Stimulated activated CD4-positive, alpha-beta T cell treated with anti-CD3 and anti-CD28 coated beads, Interleukin-15, amount 100 ng/mL, for 48 hours (primary cell): ENCODE data around the gene EPS8L1.

Experiments used
- DNase-seq, 2 donors: peaks; one replicate each; pipeline ENCODE4 v3.0.0-alpha.2; 2020; ENCODE audit warnings: low read depth in 2 of 2

Gene EPS8L1

DNA sequence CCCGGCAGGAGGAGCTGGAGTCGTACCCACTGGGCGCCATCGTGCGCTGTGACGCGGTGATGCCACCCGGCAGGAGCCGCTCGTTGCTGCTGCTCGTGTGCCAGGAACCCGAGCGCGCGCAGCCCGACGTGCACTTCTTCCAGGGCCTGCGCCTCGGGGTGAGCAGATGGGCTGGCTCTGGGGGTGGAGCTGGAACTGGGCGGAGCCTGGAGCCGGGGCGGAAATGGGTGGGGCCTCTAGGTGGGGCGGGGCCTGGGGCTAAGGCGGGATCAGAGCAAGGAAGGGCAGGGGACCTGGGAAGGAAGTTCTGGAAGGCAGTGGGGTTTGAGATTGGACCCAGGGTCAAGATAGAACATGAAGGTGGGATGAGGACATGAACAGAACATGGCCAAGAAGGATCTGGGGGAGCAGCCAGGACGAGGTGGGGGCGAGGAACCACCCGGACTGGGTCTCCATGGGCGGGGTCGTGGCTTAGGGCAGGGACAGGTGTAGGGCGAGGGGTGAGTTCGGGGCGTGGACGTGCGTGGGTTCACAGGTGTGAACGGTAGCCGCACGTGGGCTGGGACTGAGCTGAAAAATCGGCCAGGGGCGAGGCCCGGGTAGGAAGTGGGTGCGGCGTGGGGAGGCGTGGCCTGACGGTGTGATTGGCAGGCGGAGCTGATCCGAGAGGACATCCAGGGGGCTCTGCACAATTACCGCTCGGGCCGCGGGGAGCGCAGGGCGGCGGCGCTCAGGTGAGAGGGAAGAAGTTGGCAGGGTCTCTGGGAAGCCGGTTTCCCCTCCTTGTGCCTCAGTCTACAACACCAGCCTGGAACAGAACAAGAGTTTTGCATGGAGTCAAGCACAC is 4.7 kb downstream of the EPS8L1 start:
- peak; percentile 63 to 68 for DNase-seq

DNA sequence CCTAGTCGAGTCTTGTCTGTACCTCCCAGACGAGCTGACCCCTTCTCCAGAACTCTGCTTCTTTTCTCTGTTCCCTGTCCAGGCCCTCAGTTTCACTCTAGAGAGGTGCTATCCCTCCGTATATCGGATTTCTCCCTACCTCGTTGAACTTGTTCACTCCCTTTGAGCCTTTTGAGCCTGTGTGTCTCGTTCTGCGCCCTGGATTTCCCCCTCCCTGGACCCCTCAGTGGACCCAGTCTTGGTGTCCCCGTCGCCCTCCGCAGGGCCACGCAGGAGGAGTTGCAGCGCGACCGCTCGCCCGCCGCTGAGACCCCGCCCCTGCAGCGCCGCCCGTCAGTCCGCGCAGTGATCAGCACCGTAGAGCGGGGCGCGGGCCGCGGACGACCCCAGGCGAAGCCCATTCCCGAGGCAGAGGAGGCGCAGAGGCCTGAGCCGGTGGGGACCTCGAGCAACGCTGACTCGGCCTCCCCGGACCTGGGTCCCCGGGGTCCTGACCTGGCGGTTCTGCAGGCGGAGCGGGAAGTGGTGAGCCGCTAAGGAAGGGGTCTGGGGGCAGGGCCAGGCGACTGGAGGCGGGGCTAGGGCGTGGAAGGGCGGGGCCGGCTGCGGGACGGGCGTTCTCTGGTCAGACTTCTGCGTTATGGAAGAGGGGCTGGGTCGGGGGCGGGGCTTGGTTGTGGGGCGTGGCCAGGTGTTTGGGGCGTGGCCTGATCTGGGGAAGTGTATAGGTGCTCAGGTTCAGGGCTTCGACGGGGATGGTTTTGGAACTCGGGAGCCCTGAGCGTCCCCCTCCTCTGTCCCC is 5.5 kb downstream of the EPS8L1 start:
- DNase-seq = peak; percentile 81 to 89

DNA sequence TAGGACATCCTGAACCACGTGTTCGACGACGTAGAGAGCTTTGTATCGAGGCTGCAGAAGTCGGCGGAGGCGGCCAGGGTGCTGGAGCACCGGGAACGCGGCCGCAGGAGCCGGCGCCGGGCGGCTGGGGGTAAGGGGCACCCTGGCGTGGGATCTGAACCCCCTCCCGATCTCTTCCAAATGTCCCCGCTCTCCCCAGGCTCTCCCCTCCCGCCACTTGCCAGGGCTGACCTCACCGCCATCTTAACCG is 6.0 kb downstream of the EPS8L1 start:
- no peak for DNase-seq

DNA sequence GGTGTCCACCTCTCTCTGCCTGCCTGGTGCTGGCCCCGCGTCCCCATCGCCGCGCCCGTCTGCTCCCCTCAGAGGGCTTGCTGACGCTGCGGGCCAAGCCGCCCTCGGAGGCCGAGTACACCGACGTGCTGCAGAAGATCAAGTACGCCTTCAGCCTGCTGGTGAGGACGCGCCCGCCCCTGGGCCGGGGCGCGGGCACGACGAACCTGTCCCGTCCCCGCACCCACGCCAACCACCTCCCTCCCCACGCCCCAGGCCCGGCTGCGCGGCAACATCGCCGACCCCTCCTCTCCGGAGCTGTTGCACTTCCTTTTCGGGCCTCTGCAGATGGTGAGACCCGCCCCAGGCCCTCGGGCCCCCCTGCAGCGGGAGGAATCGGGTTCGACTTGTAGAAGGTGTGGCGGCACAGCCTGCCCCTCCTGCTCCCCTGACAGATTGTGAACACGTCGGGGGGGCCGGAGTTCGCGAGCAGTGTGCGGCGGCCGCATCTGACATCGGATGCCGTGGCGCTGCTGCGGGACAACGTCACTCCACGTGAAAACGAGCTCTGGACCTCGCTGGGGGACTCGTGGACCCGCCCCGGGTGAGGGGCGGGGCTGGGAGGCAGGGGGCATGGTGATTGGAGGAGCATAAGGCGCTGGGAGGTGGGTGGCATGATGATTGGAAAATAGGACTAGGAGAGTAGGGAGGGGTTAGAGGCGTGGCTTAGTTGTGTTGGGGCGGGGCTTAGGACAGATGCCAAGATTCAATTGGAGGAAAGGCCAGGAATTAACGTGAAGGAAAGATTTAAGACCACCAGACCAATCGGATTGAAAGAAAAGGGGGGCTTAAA is 6.6 kb downstream of the EPS8L1 start:
- peak; percentile 47 to 51 for DNase-seq

DNA sequence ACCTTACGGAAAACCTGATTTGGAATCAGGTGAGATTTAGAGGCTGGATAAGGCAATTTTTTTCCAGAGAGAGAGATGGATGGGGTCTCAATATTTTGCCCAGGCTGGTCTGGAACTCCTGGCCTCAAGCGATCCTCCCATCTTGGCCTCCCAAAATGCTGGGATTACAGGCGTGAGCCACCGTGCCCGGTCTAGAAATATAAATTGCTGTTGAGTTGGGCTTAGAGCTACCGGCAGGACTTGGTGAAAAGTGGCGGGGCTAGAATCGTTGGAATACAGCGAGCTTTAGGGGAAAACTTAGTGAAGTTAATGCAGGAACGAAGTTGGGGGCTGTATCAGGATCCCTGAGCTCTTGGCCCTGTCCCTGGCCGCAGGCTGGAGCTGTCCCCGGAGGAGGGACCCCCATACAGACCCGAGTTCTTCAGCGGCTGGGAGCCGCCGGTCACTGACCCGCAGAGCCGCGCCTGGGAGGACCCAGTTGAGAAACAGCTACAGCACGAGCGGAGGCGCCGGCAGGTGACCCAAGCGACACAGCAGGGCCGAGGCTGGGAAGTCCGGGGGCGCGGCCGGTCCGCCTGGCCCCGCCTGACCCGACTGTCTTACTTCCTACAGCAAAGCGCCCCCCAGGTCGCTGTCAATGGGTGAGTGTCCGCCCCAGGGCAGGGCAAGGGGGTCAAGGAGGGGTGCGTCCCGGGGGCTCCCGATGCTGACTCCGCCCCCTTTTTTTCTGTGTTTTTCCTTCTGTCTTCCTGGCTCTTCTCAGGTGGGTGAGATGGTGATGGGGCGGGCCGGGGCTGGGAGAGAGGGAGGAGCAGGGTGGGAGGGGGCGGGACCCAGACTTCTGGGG is 7.6 kb downstream of the EPS8L1 start:
- no peak for DNase-seq

DNA sequence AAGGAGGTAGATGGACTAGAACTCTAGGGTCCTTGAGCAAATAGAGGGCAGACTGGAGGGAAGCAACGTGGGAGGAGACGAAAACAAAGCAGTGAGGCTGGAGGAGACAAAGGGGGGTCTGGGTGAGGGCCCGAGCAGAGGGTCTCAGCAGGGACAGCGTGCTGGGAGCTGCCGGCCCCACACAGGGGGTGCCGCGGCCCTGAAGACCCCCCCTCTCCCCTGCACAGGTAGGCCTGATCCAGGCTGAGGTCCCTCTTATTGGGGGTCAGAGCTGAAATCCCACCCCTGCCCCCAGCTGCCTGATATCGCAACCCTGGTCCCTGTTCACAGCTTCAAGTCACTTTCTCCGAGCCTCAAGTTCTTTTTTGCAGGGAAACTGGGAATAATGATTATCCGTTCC is 8.7 kb downstream of the EPS8L1 start:
- no peak for DNase-seq

DNA sequence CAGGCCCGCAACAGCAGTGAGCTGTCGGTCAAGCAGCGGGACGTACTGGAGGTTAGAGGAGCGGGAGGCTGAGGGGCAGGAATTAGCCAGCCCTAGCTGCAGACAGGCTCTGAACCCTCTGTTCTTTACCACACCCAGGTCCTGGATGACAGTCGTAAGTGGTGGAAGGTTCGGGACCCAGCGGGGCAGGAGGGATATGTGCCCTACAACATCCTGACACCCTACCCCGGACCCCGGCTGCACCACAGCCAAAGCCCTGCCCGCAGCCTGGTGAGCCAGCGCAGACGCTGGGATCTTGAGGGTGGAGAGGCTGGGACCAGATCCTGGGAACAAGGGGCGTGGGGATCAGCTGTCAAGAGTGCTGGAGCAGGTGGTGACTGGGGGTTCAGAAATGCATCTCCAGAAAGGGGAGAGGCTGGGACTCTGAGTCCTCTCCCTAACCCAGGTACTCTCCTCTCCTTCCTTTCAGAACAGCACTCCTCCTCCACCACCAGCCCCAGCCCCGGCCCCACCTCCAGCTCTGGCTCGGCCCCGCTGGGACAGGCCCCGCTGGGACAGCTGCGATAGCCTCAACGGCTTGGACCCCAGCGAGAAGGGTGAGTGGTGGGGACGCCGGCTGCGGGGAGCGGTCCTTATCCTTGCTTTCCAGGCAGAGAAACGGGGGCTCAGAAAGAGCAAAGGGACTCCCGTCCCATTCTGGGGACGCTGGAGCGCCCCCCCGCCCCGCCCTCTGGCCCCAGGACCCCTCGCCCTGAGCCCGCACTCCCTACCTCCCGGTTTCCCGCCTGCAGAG is 10.4 kb downstream of the EPS8L1 start:
- no peak for DNase-seq

DNA sequence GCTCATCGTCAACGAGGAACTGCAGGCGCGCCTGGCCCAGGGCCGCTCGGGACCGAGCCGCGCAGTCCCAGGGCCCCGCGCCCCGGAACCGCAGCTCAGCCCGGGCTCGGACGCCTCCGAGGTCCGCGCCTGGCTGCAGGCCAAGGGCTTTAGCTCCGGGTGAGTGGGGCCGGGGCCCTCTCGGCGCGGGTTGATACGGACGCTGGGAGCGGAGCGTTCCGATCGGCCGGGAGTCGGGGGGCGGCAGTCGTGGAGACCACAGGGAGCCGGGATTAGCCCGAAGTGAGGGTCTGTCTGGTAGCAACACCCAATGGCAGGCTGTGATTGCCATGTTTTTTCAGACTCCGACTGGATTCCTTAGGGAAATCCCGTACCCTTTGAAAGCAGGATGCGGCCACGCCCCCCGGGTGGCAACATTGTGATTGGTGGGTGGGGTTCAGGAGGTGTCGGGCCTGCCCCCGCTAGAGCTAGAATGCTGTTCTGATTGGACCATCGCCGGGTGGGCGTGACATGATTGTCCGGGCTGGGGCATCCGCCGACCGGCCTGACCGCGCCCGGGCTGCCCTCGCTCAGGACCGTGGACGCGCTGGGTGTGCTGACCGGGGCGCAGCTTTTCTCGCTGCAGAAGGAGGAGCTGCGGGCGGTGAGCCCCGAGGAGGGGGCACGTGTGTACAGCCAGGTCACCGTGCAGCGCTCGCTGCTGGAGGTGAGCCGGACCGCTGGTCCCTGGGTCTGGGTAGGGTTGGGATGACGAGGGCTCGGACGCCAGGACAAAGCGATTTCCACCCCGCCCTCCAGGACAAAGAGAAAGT is 11.3 kb downstream of the EPS8L1 start:
- DNase-seq = no peak

DNA sequence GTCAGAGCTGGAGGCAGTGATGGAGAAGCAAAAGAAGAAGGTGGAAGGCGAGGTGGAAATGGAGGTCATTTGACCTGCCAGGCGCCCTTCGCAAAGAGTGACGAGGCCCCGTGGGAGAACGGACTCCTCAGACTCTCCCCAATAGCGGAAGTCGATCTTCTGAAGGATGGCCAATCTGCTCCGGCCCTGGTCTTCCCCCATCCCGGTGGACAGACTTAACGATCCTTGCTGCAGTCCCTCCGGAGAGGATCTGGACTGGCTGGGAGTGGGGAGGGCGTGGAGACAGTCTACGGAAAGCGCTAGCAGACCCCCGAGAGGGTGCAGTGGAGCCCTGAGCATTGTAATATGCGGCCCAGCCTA is 11.9 kb downstream of the EPS8L1 start:
- DNase-seq = no peak

DNA sequence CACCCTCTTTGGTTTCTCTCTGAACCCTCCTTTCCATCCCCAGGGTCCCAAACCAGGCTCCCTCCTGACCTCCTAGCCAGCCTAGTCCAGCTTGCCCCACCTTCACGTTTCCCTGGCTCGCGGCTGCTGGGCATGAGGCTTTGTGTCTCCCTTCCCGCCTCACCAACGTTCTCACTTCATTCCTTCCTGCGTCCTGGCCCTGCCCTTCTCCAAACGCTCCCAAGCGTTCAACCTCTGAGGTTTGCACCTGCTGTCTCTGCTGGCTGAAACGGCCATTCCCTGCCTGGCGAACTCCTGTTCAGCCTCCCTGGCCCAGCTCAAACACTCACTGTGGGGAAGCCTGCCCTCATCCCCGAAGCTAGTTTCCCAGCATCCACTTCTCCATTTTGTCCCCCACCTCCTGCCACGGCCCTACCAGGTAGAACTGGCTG is 12.4 kb downstream of the EPS8L1 start:
- DNase-seq = no peak

DNA sequence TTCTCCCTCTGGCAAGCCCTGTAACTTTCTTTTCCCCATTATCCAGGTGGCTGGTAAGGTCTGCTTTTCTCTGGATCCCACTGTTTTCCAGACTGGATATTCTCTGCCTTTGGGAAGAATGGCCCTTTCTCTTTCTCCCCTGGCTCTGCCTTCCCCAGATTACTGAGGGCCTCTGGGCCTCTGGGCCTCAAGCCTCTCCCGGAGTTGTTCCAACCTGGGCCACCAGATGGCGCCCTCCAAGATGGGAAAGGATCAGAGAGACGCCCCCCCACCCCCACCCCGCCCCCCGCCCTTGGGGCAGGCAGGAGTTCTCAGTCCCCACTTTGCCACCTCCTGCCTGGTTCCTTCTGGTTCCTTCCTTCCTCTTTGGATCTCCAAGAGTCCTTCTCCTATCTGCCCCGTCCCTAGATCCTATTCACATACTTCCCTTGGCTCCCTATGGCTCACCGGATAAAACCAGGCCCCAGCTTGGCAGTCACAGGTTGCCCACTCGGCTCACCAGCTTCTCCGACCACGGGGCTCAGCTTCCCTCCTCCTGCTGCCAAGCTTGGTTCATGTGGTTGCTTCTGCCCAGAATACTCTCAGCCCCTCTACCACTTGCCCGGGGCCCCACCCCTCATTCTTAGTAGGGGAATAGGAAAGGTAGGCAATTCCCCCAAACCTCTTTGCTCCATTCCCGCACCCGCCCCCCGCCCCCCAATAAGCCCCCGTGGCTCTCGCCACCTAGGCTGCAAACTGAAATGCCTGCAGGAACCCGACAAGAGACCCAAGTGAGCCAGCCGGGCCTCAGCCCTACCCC is 13.1 kb downstream of the EPS8L1 start:
- DNase-seq = peak; percentile 53 to 76

DNA sequence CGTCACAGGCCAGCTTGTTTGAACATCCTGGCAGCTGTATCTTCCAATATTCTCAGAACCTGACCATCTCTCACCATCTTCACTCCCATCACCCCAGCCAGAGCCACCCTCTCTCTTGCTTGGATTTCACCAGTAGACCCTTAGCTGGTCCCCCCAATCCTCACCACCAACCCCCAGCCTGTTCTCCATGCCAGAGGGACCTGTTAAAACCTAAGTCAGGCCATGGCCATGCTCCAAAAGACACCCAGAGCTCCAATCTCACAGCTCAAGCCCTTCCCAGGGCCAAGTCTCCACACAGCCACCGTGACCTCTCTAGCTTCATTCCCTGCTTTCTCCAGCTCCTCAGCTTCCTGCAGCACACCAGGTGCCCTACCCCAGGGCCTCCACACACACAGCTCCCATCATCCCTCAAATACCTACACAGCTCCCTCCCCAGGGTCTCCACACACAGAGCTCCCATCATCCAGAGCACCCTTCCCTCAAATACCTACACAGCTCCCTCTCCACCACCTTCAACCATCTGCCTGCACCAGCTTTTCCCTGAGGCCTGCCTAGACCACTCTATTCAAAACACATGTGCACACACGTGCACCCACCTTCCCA is 13.8 kb downstream of the EPS8L1 start:
- DNase-seq = no peak

DNA sequence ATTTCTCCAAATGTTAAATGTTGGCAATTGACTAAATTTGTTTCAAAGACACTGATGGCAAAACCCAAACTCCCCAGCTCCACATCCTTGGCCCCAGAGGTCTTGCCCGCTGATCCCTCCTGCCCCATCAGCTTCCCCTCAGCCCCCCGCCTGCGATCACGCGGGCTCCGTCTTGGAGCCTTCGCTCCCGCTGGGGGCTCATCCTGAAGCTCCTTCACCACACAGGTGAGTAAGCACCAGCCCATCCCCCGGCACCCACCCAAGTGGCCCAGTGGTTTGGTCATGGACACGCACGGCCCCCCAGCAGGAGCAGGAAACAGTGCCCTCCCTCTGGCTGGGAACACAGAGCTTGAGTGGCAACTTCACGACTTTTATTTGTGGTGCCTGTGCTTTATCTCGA is 14.9 kb downstream of the EPS8L1 start:
- no peak for DNase-seq

DNA sequence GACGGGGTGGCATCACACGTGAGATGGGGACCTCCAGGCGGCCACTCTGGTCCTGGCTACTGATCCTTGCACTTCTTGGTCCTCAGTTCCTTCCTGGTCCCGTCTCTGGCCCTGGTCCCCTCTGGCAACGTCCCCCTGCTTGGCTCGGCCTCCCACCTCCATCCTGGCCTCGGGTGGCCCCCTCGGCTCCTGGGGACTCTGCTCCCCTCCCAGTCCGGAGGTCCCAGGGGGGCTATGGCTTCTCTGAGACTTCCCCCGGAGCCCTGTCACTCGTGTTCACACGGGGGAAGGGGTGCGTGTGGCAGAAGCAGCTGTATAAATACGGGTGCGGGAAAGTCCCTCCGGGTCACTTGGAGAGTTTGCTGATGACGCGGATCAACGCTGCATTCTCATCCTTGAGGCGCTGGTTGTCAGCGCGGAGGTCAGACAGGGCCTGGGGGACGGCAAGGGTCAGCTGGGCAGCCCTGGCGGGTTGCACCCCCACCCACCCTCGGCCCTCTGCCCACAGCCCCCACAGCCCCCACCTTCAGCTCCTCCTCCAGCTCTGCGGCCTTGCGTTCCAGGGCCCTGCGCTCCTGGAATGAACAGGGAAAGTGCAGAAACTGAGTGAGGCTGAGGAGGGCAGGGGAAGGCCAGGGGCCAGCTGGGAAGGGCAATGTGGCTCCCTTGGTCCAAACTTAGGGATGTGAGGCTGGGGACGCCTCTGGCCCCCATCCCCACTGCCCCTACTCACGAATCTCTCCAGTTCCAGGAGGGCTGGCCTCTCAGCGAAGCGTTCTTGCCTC is 15.6 kb downstream of the EPS8L1 start:
- no peak for DNase-seq

DNA sequence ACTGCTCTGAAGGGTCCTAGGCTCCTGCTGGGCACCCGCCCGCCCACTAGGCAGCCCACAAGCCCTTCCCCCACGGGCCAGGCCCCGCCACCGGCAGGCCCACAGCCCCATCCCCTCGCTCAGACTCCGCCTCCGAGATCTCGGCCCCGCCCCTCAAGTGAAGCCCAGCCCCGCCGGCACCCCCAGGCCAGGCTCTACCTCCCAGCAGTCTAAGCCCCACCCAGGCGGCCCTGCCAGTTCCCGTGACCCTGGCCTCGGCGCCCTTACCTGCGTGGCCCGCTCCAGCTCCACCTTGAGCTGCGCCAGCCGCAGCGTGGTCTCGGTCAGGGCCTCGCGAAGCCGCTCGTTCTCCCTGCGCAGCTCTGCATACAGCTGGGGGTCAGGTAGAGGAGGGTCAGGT is 16.3 kb downstream of the EPS8L1 start:
- no peak for DNase-seq

DNA sequence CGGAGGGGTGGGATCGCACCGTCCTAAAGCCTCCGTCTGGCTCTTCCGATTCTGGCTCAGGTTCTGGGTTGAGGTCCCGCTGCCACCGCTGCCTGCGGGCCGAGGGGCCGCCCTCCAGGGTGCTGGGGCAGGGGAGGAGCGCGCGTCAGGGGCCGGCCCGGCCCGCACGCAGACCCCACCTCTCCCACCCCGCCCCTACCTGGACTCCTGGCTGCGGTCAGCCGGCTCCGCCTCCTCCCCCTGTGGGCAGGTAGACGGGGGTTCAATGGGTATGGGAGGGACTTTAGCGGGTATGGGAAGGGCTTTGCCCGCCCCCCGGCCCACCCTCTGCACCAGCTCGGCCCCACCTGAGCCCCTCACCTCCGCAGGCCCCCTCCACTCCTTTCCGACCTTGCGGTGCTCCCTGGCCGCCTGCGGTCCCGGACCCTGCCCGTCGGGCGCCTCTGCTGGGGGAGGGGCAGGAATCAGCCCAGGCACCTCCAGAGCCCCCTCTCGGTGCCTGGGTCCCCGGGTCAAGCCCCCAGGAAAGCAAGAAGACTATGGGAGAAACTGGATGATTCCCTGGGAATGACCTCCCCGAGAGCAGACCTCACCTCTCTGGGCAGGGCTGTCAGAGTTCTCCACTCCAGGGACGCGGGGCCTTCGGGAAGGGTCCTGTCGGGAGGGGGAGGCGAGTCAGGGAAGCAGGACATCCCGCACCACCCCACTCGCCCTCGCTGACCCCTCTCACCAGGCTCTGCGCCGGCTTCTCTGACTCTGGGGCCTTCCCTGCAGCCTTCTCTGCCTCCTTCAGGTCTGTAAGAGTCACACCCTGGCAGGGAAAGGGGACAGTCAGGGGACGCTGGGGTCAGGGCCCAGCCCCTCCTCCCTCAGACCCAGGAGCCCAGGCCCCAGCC is 17.0 kb downstream of the EPS8L1 start:
- no peak for DNase-seq
